Stimulated activated CD4-positive, alpha-beta T cell treated with anti-CD3 and anti-CD28 coated beads, Interleukin-4, amount 100 ng/mL, for 48 hours (primary cell): Measurements from ENCODE around the gene HOMER1.

ENCODE experiments used
- DNase-seq, 2 donors: peaks; one replicate each; pipeline ENCODE4 v3.0.0-alpha.2; 2020; ENCODE audit warnings: low read depth in 2 of 2

HOMER1 gene

DNA sequence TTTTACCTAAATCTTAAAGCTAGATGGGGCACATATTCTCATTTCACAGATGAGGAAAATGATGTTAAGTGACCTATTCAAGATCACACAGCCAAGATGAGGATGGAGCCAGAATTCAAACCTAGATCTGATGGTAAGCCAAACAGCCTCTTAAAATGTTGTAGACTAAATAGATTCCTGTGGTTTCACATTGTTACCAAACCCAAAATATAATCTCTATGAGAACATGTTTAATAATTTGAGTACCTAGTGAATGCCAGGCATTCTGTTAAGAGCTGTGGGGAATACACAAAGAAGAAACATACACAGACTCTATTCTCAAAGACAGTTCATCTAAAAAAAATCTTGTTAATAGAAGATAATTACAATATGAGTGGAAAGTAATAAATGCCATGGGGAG lies 25.2 kb downstream of the HOMER1 start:
- DNase-seq = no peak

- DNase-seq = no peak
Observed at GRCh38 chr5:79488058-79488457, 25.9 kb downstream of the HOMER1 start.

DNA sequence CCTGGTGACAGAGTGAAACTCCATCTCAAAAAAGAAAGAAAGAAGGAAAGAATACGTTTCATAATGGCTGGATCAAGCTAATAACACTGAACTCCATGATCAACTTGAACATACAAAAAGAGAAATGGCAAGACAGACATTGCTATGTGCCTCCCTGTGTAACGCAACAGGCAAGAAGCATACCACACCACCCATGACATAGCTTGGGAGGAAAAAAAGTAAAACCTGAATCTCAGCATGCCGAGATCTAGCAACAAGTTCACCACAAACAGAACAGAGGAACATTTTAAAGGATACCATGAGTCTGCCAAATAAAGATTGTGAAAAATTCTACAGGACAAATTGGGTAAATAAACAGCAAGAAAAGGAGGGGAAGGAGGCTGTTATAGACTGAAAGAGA lies 26.7 kb downstream of the HOMER1 start:
- no peak for DNase-seq

- no peak for DNase-seq
Observed at GRCh38 chr5:79486116-79486515, 27.8 kb downstream of the HOMER1 start.

DNA sequence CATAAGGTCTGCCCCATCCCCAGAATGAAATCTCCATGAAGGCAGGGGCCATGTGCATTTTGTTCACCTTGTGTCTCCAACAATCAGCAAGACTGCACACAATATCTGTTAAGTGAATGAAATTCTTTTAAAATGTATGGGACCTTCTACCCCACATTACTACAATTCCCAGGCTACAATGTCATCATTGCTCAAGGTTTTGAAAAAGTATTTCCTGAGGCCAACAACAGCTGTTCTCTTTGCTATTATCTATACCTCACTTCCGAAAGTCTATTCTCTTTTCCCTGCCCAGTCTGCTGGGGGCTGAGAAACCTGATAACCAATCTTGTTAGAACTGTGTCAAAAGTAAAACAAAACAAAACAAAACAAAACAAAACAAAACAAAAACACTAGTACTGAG lies 29.2 kb downstream of the HOMER1 start:
- DNase-seq = no peak

GRCh38 chr5:79481574-79481973 lies 32.4 kb downstream of the HOMER1 start:
- no peak for DNase-seq

GRCh38 chr5:79480991-79481390 lies 32.9 kb downstream of the HOMER1 start:
- no peak for DNase-seq

GRCh38 chr5:79475152-79475466 lies 38.8 kb downstream of the HOMER1 start:
- no peak for DNase-seq

- DNase-seq = no peak
Observed at GRCh38 chr5:79474367-79475151, 39.4 kb downstream of the HOMER1 start.

DNA sequence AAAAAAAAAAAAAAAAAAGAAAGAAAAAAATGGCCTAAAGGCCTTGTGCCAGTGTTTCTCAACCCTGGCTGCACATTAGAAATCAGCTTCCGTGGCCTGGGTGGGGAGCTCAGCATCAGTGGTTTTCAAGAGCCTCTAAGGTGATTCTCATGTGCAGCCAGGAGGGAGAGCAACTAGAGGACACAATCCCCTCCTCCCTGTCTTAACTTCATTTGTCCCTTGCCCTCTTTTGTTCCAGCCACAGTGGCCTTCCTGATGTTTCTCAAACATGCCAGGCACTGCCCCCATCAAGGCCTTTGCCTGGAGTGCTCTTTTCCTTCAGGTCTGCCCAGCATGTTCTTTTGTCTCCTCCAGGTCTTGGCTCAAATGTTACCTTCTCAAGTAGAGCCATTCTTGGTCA lies 42.4 kb downstream of the HOMER1 start:
- DNase-seq = no peak

- no peak for DNase-seq
Observed at GRCh38 chr5:79464695-79465332, 49.1 kb downstream of the HOMER1 start.

DNA sequence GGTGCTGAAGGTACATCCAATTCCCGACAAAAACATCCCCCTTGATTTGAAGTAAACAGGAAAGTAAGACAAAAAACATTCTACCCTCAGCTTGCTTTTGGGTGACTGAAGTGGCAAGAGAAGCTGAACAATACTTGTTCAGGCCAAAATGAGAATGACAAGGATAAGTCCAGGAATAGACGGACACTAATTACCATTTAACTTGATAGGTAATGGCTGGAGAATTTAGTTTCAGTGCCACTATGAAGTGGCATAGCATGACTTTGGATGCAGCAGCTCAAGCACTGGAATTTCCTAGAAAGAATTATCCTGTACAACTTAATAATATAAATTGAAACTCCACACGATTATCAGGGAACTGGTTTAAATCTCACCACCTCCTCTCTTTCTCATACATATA lies 49.7 kb downstream of the HOMER1 start:
- DNase-seq = no peak

DNA sequence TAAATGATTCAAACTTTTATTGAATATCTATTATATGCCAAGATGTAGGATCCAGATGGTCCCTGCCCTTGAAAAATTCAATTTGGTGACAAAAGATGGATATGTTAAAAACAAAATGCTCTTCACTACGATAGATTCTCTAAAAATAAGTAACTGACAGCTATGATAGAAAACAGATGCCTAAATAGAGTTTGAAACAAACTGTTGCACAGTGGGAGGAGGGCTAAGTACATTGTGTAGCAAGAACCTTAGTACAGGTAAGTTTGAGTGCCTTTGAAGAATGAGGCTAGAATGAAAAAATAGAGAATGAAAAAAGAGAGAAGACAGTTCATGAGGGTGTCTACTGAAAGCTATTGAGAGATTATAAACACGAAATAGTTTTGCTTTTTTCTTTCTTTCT lies 54.3 kb downstream of the HOMER1 start:
- DNase-seq = no peak

- no peak for DNase-seq
Observed at GRCh38 chr5:79456890-79457583, 56.9 kb downstream of the HOMER1 start.

- DNase-seq = no peak
Observed at GRCh38 chr5:79456400-79456799, 57.5 kb downstream of the HOMER1 start.

GRCh38 chr5:79454043-79454442 lies 59.9 kb downstream of the HOMER1 start:
- no peak for DNase-seq

DNA sequence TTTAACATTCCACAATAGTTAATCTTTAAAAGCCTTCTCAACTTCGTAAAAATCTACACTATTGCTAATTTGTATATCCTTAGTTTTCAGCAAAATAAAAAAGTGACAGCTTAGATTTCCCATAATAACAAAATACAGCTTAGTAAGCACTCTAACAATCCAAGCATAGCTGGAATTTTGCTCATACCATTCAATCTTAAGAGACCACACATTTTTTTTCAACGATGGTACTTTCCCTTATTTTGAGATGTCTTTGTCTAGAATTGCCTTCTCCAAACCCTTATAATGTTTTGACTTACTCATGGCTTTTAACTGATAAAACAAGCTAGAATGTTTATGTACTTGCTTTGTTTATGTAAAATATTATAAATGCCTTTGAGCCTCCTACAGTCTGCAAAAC lies 65.6 kb downstream of the HOMER1 start:
- DNase-seq = no peak

GRCh38 chr5:79436821-79437220 lies 77.1 kb downstream of the HOMER1 start:
- DNase-seq = no peak

GRCh38 chr5:79436224-79436623 lies 77.7 kb downstream of the HOMER1 start:
- DNase-seq = no peak

DNA sequence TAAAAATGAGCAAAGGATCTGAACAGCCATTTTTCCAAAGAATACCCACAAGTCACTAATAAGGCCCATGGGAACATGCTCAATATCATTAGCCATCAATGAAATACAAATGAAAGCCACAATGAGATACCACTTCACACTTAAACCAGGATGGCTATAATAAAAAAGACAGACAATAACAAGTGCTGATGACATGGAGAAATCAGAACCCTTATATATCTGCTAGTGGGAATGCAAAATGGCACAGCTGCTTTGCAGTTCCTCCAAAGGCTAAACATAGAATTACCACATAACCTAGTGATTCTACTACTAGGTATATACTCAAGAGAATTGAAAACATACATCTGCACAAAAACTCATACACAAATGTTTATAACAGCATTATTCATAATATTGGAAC lies 83.7 kb downstream of the HOMER1 start:
- no peak for DNase-seq

DNA sequence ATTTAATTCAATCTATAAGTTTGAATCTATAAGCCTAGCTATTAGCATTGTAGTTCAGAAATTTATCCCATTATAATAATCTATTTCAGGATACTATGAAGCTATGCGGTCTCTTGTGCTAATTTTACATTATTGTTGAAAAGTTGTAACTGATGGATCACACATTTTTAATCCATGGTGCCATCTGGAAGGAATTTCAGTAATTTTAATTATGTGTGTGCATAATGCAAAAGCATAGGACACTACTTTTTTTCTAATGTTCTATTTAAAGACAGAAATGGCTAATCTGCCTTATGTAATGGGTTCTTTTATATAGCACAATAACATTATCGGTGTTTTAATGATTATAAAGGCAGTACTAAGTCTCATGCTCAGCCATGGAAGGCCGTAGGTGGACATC lies 90.6 kb downstream of the HOMER1 start:
- no peak for DNase-seq

- DNase-seq = no peak
Observed at GRCh38 chr5:79420248-79420647, 93.7 kb downstream of the HOMER1 start.

DNA sequence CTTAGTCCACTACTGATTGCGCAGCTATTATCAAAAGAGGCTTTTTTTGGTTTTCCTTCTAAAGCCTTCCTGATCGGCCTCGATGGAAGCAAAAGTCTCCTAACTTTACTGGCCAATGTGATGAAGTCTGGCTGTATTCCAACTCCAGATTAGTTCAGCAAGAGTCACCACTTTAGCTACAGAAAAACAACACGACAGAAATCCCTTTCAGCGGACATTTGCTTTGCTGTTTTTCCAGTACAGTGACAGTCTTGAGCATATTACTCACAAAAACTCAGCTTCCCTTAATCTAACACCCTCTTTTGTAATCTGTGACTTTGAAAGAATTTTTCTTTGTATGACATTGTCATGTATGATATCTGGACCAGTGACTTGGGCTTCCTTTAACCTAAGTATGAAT lies 95.7 kb downstream of the HOMER1 start:
- DNase-seq = no peak
